Islet precursor cell (in vitro differentiated cells): ENCODE data around the gene KCNH1.

Experiments used
- DNase-seq: peaks from one replicate; pipeline ENCODE4 v3.0.0-alpha.2; 2018

Gene KCNH1

DNA sequence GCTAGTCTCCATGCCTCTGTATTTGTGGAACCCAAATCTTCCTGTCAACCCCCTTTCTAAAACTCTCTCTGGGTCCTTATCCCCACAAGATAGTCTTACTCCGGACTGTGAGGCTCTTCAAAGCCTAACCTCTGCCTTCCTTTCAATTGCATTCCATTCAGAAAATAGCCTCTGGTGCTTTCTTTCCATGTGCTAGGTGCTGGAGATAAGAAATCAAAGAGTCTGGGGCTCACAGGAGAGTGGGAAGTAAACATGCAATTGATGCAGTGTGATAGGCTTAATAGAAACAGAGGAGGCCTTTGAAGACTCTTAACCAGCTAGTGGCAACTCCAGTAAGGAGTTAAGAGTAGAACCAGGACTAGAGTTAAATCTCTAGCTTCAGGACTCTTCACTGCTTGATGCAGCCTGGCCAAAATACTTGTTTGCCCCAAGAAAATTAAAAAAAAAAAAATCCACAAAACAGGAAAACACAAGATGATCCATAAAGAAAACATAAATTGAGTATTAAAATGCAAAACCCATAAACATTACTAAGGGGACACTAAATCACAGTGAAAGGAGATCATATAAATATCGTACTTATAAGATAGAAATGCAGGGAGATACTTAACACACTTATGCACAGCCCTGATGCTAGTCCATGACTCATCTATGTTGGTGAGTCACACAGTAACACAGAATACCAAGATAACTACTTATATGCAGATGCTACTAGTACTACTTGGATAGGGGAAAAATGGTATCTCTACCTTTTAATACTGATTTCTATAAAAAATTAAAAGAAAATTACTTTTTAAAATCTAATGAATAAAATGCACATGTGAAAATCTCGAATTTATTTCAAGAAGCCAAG, 341.5 kb downstream of the KCNH1 start:
- peak; percentile 78 for DNase-seq

DNA sequence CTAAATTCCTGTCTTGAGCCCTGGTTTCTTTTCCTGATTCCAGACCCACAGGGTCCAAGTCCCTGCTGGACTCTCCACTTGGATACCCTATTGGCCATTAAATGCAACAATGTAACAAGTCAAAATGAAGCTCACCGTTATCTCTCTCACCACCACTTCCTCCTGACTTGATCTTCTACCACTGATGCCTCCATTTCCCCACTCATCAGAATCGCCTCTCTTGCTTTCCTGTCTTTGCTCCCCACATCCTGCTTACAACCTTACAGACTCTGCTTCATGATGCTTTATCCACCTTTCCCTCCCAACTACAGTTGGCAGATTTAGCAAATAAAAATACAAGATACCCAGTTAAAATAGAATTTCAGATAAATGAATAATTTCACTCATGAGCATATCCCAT, 343.8 kb downstream of the KCNH1 start:
- no peak for DNase-seq

DNA sequence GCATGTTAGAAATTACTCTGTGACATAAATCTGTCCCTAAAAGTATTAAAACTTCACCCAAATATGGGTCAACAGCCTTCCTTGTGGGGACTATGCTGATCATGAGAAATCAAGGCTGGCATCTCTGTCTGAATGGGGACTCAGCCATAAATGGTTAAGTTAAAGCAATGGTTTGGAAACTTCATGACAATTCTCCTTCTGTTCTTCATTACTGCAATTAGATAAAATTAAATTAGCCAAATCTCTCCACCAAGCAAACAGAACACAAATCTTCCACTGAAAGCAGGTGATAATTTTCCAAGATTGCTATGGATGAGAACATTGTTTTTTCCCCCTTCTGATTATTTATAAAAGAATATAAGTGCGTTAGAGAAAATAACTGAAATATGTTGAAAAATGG, 346.1 kb downstream of the KCNH1 start:
- no peak for DNase-seq

DNA sequence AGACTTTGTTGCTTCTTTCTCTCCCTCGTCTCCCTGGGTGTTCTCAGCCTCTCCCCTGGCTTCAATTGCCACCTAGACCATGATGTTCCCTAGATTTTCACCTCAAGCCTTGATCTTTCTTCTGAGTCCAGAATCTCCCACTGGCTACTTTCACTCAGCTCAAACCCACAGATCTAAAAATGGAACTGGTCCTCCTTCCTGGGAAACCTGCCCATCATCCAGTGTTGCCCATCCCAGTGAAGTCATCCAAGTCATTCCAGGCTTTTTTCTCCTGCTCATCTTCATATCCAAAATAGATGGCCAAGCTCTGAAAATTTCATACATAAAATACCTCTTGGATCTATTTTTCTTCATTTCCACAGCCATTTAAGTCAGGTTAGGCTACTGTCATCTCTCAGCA, 347.4 kb downstream of the KCNH1 start:
- no peak for DNase-seq

DNA sequence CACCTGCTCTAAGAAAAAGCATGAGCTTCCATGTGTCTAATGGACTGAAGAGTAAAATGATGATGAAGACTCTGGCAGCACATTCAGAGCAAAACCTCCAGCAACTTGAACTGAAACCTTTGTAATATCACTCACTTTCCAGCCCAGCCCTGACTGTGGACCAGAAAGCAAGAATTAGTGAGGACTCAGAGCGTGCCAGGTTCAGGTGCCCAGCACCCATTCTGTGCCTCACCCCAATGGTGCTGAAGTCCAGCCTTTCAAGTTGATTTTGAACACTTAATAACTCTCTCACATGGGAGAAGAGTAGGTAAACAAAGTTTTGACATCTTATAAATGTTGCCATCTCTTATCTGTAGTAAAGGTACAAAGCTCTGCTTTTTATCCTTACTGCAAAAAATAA, 350.0 kb downstream of the KCNH1 start:
- DNase-seq: no peak

DNA sequence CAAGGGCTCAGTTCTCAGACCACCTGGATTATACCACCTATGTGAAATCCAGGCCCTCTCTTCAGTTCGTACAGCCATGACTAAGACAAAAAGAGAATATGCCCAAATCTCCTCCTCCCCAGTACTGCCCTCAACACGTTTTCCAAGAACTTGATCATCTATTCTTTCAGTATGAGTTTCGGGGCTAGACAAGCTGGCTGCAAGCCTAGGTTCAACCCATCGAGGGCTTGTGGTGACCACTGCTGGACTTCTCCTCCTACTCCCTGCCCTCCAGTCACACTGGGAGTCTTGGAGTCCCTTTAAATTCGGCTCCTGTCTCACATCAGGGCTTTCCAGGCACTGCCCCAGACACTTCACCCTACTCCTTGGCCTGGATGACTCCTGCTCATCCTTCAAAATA, 352.3 kb downstream of the KCNH1 start:
- DNase-seq: no peak

DNA sequence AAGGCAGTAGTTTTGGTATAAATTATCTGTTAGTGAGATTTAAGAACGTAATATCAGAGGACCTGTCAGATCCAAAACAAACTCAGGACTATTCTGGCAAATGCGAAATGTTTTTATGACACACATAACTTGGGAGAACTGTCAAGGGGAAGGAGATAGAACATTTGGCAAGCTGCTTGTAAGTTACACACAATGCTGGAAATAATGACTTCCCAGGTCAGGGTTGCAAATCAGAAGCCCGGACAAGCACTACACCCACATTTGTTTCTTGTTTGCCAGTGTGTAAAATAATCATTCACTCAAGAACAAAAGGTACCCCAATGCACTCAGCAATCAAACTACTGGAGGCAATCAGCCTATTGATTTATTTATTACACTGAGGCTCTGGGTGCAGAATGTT, 354.7 kb downstream of the KCNH1 start:
- no peak for DNase-seq

DNA sequence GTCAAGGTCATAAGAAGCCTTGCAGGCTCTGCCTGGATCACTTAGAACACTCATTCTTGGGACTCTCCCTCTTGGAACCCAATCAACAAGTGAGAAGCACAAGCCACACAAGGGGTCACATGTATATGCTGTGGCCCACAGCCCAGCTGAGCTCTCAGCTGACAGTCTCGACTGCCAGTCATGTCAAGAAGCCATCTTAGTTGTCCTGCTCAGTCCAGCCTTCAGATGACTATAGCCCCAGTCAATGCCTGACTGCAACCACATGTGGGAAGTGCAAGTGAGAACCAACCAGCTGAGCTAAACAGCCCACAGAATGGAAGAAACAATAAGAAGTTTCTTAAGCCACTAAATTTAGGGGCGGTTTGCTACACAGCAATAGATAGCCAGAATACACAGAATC, 356.0 kb downstream of the KCNH1 start:
- DNase-seq: no peak

DNA sequence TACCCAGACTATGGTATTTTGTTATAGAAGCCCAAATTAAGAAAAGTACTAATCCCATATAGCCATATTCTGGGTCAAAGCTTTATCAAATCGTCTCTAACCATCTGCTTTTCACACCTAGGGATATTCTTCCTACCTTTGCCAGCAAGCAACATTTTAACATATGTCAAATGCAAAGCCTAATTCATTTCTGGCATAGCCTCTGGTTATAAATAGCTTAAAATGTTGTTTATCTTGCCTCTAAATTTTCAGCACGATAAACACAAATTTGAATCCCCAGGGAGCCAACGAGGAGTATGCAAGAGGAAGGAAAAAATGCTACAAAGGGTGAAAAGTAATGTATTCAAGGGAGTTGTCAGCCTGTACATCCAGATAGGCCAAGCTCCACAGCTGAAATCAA, 357.2 kb downstream of the KCNH1 start:
- no peak for DNase-seq

DNA sequence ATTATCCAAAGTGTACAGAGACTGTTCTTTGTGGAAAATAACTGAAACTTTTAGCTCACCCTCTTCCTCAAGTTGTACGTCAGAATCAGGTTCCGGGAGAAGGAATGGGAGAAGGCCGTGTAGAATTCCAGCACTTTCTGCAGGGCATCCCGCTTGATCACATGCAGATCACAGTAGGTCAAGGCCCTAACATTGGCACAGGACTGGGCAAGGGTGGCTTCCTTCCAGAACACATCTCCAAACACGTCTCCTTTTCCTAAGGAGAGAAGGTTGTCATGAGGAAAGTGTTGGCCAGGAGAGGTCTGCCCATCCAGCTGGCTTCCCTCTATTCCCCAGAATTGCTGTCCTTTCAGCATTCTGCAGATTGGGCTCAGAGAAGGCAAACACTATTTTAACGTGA, 358.7 kb downstream of the KCNH1 start:
- no peak for DNase-seq

DNA sequence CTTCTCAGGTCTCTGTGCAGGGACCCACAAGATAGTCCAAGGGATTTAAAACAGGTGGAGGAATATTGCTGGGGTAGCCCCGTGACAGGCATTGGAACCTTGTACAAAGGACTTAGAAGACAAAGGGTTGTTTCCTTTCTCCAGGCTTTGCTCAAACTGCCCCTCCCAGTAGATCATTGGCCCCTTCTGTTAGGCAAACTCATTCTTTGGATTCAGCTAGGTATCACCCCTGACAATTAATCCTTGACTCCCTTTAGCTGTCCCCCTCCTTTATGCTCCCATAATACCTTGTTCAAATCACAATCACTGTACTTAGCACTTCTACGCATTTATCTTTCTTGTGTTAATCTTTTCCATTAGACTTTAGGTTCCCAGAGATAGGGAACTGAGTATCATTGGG, 360.5 kb downstream of the KCNH1 start:
- DNase-seq: no peak

DNA sequence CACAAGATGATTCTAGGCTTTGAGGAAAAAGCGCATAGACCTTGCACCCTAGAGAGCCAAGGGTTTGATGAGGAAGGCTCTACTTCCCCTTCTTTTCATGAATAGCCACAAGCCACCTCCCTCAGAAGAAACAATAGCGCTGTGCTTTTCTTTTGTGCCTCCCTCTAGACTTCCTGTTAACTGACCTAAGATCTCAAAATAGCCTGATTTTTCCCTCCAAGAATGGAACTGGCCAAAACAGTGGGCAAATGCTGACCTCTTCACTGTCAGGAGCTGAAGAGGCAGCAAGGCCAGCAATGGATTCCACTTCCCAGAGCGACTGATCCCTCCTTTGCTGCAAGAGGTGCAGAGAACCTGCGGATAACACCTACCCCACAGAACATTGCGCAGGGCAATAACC, 362.8 kb downstream of the KCNH1 start:
- DNase-seq: no peak

DNA sequence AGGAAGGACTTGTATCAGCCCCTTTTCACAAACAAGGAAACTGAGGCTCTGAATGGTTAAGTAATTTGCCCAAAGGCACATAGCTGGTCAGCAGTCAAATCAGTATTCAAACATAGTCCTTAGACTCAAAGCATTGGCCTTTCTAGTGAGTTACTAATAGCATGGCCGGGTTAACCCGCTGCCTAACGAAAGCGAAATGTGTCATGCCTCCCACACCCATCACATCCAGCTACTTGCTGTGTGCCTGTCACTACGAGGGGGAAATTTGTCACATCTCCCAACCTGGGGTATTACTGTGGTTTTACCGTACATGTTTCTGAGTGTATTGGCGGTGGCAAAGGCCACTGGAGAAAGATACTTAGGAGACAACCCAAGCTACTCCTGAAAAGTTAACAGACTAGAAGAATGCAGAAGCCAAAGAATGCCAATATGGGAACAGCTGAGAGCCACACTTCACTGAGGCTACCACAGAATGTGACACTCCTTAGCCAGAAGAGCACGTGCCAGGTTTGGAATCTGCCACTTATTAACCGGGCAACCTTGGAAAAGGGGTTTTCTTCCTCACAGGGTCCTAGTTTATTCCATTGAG, 363.5 kb downstream of the KCNH1 start:
- no peak for DNase-seq

DNA sequence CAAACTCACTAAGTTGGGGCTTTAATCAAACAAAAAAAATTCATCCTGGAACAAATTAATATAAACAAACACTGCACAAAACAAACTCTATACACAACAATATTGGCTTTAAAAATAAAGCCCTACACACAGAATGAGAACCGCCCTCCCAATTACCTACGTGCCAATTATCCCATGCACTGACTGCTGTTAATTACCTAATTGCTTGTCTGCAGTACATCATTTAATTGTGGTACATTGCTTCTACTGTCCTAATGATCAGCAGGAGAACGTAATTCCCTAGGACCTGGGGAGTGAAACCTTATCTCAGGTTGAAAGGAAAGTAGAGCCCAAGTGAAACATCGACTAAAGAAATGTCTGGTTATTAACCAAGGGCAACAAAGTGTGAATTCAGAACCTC, 364.5 kb downstream of the KCNH1 start:
- DNase-seq: no peak

DNA sequence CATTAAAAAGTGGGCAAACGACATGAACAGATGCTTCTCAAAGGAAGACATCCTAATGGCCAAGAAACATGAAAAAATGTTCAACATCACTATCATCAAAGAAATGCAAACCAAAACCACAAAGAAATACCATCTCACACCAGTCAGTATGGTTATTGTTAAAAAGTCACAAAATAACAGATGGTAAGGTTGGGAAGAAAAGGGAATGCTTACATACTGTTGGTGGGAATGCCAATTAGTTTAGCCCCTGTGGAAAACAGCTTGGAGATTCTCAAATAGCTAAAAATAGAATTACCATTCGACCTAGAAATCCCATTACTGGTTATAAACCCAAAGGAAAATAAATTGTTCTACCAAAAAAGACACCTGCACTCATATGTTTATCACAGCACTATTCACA, 369.4 kb downstream of the KCNH1 start:
- no peak for DNase-seq

DNA sequence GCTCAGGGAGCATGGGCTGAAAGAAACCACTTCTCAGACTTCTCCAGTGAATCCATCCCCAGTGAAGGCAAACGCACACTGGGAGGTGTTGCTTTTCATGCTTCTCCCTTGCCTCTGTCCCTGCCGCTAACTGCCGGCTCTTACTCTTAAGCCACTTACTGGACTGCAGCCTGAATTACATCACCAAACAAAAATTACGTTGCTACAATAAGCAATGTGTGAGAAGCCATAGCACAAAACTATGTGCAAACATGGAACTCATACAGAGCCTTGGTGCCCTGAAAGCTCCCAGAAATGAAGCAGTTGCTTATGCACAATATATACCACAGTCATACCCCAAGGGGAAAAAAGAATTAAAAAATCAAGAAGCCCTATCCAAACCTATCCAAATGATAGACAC, 375.2 kb downstream of the KCNH1 start:
- peak; percentile 24 for DNase-seq

DNA sequence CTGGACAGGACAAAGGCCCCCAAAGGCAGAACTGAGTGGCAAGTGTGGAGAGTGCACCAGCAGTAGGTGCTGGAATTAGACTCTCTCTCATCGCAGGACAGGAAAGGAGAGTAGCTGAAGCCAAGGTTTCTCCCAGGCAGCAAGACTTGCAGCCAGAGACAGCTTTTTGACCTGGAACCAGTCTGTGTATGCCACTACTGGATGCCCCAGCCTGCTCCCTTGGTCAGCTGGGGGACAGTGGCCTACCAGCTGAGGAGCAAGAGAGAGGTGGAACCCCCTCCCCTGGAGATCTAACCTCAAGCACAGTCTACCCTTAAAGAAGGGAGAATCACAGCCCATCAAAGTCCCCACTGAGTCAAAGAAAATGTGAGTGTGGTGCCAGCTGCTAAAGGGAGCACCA, 375.7 kb downstream of the KCNH1 start:
- DNase-seq: peak; percentile 42

DNA sequence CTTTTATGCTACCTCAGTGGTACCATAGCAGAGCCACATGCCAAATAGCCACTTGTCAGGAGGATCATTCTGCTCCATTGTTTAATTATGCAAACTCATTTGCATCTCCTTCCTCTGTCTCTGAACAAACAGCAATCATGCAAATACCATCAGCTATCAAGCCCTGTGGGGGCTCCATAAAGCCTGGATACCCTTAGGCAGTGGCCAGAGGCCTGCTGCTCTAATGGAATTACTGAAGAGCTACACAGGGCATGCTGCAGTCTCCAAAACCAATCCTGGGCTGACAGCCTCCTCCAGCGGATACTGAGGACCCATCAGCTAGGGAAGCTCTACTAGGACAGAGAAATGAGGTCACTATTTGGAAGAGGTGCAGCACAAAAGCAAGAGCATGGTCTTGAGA, 376.3 kb downstream of the KCNH1 start:
- DNase-seq: no peak

DNA sequence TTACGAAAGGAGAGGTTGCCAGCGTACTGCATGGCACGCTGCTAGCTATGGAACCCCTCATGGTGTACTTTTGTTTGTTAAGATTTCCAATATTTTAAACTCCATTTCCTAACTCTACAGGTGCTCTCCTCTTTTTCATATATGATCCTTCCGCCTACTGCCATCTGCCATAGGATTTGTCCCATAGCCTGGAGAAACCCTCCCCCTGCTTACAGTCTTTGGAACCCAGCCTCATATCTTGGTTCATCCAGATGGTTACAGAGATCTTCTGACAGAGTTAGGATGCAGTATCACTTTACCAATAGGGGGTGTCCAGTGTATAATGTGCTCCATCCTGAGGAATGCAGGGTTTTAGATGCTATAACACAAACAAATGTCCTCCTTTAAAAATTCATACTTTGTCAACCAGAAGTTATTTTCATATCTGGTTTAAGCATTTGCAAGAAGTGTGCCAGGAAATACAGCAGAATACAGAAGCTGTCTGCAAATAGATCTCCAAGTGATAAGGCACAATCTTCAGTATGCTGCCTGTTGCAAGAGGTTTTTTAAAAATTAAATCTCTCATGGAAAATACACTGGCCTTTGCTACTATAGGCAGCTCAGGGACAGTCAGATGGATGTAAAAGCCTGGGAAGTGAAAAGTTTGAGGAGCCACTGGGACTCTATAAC, 377.8 kb downstream of the KCNH1 start:
- no peak for DNase-seq

DNA sequence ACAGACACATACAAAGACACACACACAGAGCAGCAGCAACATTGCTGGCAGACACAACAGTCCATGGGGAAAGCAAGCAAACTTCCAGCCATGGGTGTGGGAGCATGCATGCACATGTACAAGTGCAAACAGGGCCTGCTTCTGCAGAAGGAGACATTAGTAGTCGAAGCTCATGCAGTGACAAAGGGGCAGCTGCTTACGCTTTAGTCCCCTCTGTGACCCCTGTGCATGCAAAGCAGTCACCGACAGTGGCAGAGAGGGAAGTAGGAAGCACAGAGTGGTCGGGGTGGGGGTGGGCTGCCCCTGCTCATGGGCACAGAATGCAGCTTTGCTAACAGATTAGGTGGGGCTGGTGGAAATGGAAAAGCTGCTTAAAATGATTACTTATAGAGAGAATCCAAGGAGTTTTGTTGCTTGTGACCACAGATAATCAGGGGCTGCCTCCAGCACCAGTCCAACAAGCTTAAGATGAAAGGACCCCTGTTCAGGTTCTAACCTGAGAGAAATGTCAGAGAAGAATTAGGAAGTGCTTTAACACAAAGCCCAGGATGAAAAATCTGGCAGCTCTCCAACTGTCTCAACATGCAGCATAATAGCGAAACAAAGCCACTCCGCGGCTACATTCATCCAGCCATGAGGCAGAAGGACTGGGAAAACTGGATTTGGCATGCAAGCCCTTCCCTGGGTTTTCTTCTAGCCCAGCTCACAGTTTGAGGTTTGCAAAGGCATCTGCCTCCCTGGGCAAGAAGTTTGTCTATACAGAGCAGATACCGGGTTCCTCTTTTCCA, 378.9 kb downstream of the KCNH1 start:
- DNase-seq: no peak

DNA sequence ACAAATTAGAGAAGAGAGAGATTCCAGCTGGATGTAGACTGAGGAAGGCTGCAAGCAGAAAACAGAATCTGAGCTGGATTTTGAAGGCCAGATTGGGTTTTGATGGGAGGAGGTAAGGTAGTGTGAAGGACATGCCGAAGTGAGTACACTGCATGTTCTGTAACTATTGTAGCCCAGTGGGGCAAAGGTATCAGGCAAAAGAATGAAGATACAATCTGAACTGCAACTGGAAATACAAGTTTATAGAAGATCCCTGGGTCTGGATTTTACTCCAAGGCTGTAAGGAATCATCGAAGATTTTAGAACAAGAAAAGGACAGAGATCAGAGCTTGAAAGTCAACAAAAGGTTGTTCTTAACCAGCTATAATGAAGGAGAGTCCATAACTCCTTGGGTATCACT, 382.0 kb downstream of the KCNH1 start:
- DNase-seq: no peak

DNA sequence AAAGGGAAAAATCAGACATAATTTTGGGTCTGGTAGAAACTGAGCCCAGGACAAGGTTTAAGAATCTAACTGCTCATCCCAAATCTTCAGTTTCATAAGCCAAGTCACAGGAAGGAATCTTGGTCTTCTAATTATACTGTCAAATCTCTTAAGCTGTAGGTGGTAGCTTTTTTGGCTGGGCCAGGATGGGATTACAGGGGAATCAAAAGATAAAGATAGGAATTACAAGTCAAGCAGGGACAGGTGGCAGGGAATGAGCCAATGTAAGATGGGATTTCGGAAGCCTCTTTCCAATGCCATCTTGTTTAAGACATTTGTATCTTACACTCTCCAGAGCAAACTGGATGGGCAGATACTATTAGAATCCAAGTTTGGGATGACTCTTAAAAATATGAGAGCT, 383.5 kb downstream of the KCNH1 start:
- no peak for DNase-seq

DNA sequence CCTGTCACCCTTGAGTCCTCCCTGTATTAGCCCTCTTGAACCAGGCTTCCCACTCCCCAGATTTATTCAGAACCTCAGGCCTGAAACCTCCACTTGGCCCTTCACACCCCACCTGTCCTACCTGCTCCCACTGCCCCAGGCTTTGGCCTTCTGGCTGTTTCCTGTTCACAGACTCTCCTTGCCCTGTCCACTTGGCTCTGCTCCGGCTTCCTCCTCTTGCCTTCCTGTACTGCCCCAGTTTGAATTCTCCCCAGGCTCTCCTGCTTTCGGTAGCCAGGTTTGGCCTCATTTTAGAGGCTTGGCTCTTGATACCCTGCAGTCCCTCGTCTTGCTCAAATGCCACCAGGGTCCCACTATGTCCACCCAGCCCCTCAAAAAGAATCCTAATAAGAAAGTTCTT, 385.2 kb downstream of the KCNH1 start:
- DNase-seq: no peak

DNA sequence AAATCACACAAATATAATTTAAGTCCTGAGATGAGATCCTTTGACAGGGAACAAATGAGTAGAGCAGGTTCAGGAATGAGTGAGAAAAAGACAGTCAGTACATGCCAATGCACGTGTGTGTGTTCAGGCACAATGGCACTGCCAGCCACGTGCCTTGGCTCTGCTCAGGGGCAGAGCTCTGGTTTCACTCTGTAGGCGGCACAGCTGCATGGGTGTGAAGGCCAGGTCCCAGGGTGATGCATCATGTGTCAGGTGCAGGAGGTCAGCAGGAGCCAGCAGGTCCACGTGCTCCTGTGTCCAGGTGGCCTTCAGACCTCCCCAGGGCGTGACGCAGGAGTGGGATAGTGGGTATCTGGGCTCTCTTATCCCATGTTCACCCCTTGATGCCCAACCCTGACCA, 386.1 kb downstream of the KCNH1 start:
- DNase-seq: no peak
